ENCODE measurements around the gene GRAP2.
"Not testable (repeated sequence)": the region's sequence is repeated elsewhere in the genome, so short reads cannot be mapped to it uniquely, and the experiment has no call there.

GRAP2 gene

DNA sequence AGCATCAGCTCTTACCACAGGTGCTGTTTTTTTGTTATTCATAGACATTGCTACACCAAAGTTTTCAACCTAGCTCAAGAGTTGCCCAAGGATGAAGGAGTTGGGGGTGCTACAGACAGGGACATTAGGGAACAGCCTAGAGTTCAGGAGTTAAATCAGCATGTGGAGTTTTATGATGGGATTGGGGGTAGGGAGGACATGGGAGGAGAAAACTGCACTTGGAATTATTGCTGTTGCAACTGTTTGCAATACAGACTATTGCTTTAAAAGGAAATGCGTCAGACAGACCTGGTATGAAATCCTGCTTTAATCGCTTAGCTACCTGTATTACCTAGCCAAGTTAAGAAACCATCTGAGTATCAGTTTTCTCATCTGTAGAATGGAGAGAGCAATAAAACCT, 65.6 kb downstream of the GRAP2 start:
- DNase-seq (ENCODE audit: low read depth) = no peak

DNA sequence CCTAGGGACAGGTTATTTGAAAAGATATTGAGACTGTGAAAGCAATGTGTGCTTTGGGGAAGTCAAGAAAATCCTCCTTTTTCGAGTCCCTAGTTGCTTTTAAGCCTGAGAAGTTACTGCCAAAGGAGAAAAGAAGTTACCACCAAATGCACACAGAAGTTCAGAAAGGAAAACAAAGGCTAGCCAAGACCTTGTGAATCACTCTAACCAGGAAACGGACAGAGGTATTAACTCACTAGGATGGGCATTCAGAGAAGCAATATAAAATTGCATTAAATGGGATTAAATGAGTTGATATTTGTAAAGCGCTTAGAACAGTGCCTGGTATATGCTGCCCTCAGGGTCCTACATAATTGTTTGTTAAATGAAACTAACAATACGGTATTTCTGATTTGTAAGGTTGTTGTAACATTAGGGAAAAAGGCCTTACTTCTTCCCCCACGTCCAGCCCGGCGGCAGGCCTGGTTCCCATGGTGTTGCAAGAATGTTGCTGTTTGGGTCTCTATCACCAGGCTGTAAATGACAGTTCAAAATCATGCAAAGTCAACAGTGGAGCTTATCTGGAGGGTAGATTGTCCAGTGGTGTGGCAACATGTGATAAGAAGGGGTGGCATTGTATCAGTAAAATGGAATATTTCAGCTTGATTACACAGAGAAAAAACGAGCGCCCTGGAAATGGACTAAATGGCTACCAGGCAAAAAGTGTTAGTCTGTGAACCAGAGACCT, 66.4 kb downstream of the GRAP2 start:
- DNase-seq (ENCODE audit: low read depth) = no peak

DNA sequence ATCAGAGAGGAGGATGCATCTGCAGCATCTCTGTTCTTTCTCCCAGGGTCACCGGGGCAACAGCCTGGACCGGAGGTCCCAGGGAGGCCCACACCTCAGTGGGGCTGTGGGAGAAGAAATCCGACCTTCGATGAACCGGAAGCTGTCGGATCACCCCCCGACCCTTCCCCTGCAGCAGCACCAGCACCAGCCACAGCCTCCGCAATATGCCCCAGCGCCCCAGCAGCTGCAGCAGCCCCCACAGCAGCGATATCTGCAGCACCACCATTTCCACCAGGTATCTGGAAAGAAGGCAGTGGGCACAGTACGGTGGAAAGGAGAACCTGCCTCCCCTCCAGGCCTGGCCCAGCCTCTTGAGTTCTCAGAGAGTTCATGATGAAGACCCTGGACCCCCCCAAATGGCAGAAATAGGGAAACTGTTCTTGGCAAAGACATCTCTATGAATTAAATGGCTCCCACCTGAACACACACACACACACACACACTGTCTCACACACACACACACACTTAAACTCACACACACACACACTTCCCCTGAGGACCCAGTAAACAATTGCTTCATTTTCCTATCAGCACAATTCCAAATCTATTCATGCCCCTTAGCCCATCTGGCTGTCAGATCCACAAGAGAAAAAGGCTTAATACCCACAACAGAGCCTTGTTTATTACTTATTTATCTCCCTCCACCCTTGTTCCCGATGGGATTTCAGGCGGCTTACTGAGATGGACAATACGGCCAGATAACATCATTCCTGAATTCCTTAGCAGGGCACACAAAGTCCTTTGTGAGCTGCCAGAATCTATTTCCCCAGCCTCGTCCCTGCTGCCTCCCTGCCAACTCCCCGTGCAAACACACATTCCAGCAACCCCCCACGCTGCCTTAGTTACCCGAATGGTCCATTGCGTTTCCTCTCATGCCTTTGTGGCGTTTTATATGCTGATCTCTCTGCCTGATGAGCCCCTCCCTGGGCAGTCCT, 67.4 kb downstream of the GRAP2 start:
- no peak for DNase-seq (ENCODE audit: low read depth)

DNA sequence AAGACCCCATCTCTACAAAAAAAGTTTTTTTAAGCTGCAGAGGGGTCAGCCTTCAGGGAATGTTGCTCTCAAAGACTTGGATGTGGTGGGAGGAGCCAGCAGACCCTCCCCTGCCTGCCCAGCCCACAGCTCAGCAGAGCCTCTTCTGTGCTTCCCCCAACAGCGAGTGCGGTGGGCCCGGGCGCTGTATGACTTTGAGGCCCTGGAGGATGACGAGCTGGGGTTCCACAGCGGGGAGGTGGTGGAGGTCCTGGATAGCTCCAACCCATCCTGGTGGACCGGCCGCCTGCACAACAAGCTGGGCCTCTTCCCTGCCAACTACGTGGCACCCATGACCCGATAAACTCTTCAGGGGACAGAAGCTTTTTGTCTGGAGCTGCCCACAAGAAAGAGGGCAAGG, 69.9 kb downstream of the GRAP2 start:
- DNase-seq (ENCODE audit: low read depth) = no peak

DNA sequence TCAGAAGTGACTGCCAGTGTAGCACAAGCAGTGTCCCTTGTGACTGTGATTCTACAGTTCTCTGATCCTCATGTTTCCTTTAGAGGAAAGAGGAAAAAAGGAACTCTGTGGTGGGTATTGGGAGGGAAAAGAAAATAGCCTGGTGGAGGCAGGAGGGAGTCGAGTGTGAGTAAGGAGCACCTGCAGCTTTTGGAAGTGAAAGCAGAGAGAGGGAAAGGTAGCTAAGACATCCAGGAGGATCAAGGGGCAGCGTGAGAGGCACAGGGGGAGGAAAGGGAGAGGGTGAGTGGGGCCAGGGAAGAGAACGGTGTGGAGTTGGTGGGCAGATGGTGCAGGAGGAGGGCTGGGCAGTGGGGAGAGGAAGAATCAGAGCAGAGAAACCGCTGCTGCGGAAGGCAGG, 71.8 kb downstream of the GRAP2 start:
- DNase-seq (ENCODE audit: low read depth) = no peak

DNA sequence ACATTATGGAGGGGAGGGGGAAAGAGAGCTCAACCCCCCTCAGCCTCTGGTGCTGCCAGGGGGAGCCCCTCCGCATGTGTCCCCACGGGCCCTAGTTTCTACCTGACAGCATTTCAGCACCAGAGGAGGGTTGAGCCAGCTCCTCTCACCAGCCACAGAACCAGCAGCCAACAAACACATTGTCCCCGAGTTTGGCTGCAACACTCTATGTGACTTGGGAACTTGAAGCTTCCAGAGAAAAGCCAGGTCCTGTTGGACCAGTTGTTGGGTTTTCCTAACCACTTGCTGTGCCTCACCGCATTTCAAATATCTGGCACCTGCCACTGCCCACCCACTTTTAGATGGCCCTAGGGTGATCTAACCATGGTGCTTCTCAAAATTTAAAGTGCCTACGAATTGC, 72.8 kb downstream of the GRAP2 start:
- DNase-seq (ENCODE audit: low read depth) = no peak

DNA sequence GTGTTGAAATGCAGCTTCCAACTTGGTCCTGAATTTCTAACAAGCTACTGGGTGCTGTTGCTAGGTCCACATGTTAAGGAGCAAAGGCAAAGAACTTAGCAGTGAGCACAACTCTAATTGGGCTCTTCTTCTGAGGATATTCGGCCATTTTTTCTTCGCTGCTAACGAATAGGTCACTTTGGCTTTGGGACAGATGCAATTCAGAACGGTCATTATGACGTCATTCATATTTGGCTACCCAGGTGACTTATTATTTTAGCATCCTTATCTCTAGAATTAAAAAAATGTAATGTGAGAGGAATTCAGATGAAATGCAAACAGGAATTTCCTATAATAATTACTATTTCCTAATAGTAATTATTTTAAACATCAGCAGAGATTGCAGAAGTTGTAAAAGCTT, 73.2 kb downstream of the GRAP2 start:
- DNase-seq (ENCODE audit: low read depth) = no peak

DNA sequence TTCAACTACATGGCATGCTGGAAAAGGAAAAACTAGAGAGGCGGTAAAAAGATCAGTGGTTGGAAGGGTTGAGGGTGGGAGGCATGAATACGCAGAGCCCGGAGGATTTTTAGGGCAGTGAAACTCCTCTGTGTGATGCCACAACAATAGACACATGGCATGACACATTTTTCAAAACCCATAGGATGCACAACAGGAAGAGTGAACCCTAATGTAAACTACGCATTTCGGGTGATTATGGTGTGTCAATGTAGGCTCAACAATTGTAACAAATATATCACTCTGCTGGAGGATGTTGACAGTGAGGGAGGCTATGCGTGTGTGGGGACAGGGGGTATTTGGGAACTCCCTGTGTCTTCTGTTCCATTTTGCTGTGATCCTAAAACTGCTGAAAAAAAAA, 78.2 kb downstream of the GRAP2 start:
- no peak for DNase-seq (ENCODE audit: low read depth)

DNA sequence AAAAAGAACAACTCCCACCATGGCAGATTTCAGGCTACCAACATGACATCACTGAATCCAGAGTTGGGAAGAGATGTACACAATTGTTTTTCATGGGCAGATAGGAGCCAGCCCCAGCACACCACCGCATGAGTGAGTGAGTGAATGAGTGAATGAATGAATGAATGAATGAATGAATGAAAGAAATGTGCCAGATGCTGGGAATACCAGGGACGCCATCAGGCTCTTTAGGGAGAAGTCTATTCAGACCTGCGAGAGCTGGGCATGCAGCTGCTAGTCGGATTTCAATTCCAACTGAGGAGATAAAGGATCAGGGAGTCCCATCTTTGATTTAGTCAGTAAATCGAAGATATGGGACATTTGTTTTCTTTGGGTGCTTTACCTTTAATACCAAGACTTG, 78.6 kb downstream of the GRAP2 start:
- no peak for DNase-seq (ENCODE audit: low read depth)

DNA sequence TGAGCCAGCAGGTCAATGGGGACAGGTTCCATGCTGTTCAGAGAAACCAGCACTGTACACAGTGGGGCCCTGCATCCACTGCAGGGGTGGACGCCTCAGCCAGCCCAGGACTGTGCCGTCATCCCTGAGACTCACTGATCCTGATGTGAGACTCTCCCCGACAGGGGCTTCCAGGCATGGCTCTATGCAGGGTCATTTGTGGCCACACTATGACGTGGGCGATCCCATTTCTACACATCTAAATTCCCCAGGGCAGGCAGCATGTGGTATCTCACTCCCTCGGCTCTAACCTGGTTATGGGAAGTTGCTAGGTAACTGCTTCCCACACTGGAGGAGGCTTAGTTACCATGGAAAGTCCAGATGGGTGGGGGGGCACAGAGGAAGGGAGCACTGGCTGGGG, 79.7 kb downstream of the GRAP2 start:
- DNase-seq (ENCODE audit: low read depth) = no peak

DNA sequence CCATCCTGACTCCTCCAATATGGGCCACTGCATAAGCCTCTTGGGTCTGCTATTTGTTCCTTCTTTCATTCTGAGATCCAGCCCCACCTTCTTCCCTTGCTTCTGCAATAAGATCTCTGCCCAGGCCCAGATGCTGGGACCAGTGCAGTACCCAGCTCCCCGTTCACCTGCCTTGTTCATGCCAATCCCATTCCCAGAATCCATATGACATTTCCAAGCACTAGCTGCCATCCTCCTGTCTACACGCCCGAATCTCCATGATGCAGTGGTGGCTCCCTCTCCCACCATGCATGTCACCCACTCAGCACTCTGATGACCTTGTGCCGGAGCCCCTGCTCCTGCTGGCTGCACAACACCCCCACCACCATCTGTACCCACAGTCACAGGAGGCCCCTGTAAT, 82.5 kb downstream of the GRAP2 start:
- DNase-seq (ENCODE audit: low read depth) = no peak

DNA sequence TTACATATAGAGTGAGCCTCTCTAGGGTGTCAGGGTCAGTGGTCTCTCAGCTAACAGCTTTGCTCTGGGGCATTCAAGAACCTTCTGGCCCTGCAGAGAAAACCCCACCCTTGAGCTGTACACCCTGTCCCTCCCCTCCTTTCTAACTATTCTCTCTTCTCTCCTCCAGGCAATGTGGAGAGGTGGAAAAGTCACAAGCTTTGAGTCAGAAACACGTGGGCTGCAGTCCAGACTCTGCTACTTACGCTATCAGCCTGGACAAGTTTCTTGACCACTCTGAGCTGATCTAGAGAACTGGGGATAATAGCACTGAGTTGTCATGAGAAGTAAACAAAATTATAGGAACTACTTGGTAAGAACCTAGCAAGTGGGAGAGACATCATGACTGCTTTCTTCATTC, 83.1 kb downstream of the GRAP2 start:
- DNase-seq (ENCODE audit: low read depth) = no peak

DNA sequence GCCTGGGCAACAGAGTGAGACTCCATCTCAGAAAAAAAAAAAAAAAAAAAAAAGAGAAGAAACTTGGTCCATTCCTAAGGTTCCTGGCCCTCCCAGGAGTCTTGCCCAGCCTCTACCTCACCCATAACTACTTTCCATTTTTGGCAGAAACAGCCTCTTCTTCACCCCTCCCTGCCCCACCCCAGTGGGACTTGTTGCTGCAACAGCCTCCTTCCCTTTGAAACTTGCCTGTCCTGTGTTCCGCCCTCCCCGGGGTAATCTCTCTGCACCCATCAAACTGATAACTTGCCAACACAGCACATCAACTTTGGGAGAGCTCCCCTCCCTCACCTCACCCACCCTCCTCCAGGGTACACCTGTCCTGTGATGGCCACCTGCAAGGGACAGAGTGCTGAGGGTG, 83.9 kb downstream of the GRAP2 start:
- DNase-seq (ENCODE audit: low read depth) = no peak

DNA sequence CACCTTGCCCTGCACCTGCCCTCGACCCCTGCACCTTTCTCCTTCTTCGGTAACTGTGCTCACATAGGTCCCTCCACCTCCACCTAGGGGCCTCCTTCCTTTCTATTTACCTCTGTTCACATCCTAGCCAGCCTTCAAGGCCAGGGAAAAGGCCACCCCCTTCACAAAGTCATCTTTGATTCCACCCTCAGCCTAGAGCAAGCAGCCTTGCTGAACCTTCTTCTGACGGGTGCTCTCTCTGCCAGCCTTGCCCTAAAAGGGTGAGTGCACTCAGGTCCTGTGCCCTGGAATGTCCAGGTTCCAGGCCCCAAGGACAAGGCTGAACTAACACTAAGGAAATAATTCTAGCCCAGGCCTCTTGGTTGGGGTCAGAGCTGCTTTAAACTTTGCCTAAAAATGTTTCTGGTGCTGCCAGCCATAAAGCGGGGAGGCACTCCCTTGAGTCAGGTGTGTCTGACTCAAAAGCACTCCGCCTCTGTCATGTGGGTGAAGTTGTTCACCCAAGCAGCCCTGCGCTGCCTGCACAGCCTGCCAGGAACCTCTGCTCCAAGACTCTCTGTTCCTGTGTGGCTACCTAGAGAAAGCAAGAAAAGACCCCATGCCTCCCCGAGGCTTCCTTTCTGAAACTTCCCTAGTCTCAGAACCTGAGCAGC, 84.6 kb downstream of the GRAP2 start:
- DNase-seq (ENCODE audit: low read depth) = no peak

DNA sequence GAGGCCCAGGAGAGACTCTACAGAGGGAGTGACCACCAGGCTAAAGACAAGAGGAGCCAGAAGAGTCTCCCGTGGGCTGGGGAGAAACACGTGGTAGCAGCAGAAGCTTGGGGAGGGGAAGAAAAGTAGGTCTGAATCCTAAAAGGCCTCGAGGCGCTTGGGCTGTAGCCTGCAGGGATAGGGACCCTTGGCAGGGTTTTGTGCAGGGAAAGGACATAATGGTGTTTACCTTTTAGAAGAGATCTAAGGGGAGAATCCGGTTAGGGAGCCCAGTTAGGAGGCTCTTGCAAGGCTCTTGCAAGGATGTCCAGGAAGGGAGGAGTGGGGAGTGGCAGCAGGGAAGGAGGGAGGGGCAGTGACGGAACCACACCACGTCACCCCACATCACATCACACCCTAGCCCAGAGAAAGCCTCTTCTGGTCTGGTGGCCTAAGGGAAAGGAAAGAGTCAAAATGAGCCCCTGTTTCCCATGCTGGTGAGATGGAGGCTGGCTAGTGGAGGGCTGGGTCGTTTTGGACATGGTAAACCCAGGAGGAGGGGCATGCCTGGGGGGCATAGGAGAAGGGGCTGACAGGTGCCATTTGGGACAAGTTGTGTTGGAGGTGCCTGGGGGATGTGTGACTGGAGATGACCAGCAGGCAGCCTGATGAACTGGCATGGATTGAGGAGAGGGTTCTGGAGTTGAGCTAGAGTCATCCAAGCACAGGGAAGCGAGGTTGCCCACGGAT, 87.7 kb downstream of the GRAP2 start:
- DNase-seq (ENCODE audit: low read depth) = no peak

DNA sequence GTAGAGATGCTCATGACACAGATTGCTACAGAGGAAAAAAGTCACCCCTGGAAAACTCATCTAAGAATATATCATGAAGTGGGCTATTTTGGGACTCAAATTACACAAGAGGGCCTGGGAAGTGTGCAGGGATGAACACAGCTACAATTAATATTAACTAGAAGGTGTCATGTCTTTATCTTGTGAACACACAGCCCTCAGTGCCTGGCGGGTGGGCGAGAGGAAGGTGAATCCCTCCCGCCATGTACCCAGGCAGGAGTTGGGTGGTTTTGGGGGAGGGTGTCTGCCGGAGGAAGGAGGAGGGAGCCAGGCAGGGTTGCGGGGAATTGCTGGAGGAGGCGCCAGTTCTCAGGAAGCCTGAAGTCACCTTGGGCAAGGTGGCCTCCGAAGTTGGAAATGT, 88.7 kb downstream of the GRAP2 start:
- DNase-seq (ENCODE audit: low read depth) = no peak

DNA sequence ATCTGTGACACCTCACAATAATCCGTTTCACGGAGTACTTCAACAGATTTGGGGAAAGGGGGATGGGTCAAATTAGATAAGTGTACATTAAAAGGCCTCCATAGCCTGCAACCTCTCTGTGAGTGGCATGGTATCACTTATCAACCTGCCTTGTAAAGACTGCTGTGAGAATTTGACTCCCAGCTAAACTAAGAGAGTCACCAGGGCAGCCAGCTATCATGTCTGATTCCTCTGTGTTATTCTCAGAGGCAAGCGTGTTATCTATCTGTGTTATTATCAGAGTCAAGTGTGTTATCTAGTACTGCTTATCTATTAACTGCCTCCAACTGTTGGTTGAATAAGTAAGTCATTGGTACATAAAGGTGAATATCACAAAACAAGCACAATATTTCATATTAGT, 89.8 kb downstream of the GRAP2 start:
- DNase-seq (ENCODE audit: low read depth) = no peak

DNA sequence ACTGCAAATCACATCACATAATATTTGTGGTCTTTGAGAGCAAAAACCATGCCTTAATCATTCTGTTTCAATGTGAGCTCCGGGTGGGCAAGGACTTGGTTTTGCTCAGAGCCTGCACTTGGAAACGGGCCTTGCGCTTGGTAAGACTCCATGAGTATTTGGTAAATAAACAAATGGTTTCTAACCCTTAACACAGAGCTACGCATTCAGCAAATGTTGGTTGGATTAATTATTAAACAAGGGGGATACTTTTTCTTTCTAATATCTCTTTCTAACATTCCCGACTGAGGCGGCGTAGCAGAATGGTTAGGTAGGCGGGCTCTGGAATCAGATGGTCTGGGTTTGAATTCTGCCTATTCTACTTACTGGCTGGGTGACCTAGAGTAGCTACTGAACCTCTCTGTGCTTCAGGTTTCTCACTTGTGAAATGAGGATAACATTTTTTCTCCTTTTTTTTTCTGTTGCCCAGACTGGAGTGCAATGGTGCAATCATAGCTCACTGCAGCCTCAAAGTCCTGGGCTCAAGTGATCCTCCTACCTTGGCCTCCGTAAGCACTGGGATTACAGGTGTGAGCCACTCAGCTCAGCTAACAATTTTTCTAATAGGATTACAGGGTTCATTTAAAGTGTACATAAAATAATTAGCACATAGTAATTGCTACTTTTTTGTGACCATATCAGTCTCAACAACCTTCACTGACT, 90.4 kb downstream of the GRAP2 start:
- no peak for DNase-seq (ENCODE audit: low read depth)

DNA sequence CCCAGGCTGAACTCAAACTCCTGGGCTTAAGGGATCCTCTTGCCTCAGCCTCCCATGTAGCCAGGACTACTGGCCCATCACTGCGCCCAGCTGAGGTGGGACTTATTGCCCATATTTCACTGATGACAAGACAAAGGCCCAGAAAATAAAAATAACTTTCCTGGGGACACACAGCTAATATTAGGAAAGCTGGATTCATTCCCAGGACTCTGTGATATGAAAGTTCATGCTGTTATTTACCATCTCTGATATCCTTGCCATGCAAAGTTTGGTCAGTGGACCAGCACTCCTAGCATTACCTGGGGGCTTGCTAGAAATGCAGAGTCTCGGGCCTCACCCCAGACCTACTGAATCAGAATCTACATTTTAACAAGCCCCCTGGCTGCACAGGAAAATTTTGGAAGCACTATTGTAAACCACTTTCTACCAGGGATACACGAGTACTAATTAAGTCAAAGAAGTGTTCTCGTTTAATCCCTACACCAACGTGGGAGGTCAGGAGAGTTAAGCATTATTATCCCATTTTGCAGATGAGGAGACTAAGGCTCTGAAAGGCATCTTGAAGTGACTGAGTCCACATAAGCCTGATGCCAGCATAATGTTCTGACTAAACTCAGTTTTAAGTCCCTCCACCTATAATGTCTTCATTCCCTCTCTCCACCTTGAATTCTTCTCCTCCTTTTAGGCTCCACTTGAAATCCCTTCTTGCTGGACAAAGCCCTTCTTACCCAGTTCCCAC, 91.4 kb downstream of the GRAP2 start:
- DNase-seq (ENCODE audit: low read depth) = no peak

DNA sequence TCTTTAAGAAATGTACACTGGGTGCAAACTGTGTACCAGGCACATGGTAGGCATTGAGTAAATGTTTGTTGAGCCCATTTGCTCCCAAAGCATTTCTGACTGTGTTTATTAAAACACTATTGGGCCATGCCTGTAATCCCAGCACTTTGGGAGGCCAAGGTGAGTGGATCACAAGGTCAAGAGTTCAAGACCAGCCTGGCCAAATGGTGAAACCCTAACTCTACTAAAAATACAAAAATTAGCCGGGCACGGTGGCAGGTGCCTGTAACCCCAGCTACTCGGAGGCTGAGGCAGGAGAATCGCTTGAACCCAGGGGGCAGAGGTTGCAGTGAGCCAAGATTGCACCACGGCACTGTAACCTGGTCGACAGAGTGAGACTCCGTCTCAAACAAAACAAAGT, 92.0 kb downstream of the GRAP2 start:
- not testable (repeated sequence) for DNase-seq (ENCODE audit: low read depth)

DNA sequence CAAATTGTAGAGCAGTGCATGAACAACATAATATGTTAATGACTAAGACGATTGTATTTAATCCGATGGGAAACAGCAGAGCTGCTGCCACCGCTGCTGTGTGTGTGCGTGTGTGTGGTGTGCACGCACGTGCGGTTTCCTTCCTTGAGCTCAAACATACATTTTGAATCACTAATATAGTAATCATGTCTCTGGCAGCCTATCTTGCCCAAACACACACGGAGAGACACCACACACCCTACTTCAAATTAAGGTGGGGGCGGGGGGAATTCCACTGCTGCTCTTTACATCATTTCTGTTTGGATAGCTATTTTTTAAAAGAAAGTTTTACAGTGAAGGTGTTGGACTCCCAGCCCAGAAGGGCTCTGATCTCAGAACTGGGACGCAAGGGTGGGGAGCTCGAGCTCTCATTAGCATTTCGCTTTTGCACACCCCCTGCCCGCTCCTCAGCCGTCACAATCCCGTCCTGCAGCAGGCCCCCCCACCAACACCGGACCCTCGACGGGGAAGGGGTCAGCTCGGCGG, 93.2 kb downstream of the GRAP2 start:
- peak; percentile 19 for DNase-seq (ENCODE audit: low read depth)
